HEK293 (cell line): ENCODE data around the gene SPEF1.

Source experiments
- EGR2 ChIP-seq: fragments of 450-650 bp; formaldehyde crosslinking; IDR thresholded peaks from 2 replicates; pipeline ENCODE4 v1.5.1; 2016; ENCODE audit warnings: low read depth, missing biosample characterization, missing genetic modification characterization
- GLIS1 ChIP-seq: fragments of 450-650 bp; formaldehyde crosslinking; IDR thresholded peaks from 2 replicates; pipeline ENCODE4 v1.5.1; 2016; ENCODE audit warnings: missing biosample characterization, missing genetic modification characterization
- GLIS2 ChIP-seq: fragments of 450-650 bp; formaldehyde crosslinking; IDR thresholded peaks from 2 replicates; pipeline ENCODE4 v1.5.1; 2016; ENCODE audit warnings: missing biosample characterization, missing genetic modification characterization
- HOXD13 ChIP-seq: sonication (generic); formaldehyde crosslinking; IDR thresholded peaks from 2 replicates; pipeline ENCODE4 v1.8.0; 2022; ENCODE audit warnings: missing genetic modification reagents, borderline replicate concordance
- KLF16 ChIP-seq: fragments of 450-650 bp; formaldehyde crosslinking; IDR thresholded peaks from 2 replicates; pipeline ENCODE4 v1.5.1; 2017; ENCODE audit warnings: missing biosample characterization, missing genetic modification characterization
- MEIS1 ChIP-seq: sonication (generic); formaldehyde crosslinking; IDR thresholded peaks from 2 replicates; pipeline ENCODE4 v1.8.1; 2022; ENCODE audit warnings: missing genetic modification reagents, mild to moderate bottlenecking, borderline replicate concordance
- PRDM10 ChIP-seq: fragments of 450-650 bp; formaldehyde crosslinking; IDR thresholded peaks from 2 replicates; pipeline ENCODE4 v1.5.1; 2016; ENCODE audit warnings: missing biosample characterization, missing genetic modification characterization
- RBAK ChIP-seq: fragments of 450-650 bp; formaldehyde crosslinking; IDR thresholded peaks from 2 replicates; pipeline ENCODE4 v1.5.1; 2016; ENCODE audit warnings: missing biosample characterization, missing genetic modification characterization
- YY1 ChIP-seq: fragments of 450-650 bp; formaldehyde crosslinking; IDR thresholded peaks from 2 replicates; pipeline ENCODE4 v1.5.1; 2018; ENCODE audit warnings: missing biosample characterization, missing genetic modification characterization
- YY2 ChIP-seq: fragments of 450-650 bp; formaldehyde crosslinking; IDR thresholded peaks from 2 replicates; pipeline ENCODE4 v1.5.1; 2016; ENCODE audit warnings: missing biosample characterization, missing genetic modification characterization
- ZBTB17 ChIP-seq: fragments of 450-650 bp; formaldehyde crosslinking; IDR thresholded peaks from 2 replicates; pipeline ENCODE4 v1.5.1; 2016; ENCODE audit warnings: missing biosample characterization, missing genetic modification characterization
- ZBTB21 ChIP-seq: fragments of 450-650 bp; formaldehyde crosslinking; IDR thresholded peaks from 2 replicates; pipeline ENCODE4 v1.5.1; 2017; ENCODE audit warnings: missing biosample characterization, missing genetic modification characterization
- ZBTB44 ChIP-seq: fragments of 450-650 bp; IDR thresholded peaks from 2 replicates; pipeline ENCODE4 v1.5.1; 2018; ENCODE audit warnings: missing biosample characterization, mild to moderate bottlenecking, missing genetic modification characterization
- ZNF114 ChIP-seq: fragments of 450-650 bp; formaldehyde crosslinking; IDR thresholded peaks from 2 replicates; pipeline ENCODE4 v1.5.0; 2017; ENCODE audit warnings: missing biosample characterization, missing genetic modification characterization
- ZNF140 ChIP-seq: fragments of 450-650 bp; formaldehyde crosslinking; IDR thresholded peaks from 2 replicates; pipeline ENCODE4 v1.5.1; 2016; ENCODE audit warnings: missing biosample characterization, missing genetic modification characterization
- ZNF202 ChIP-seq: fragments of 450-650 bp; formaldehyde crosslinking; IDR thresholded peaks from 2 replicates; pipeline ENCODE4 v1.5.1; 2016; ENCODE audit warnings: missing biosample characterization, missing genetic modification characterization, borderline replicate concordance
- ZNF214 ChIP-seq: fragments of 450-650 bp; formaldehyde crosslinking; IDR thresholded peaks from 2 replicates; pipeline ENCODE4 v1.5.1; 2017; ENCODE audit warnings: missing biosample characterization, mild to moderate bottlenecking, missing genetic modification characterization, borderline replicate concordance
- ZNF223 ChIP-seq: fragments of 450-650 bp; formaldehyde crosslinking; IDR thresholded peaks from 2 replicates; pipeline ENCODE4 v1.5.1; 2016; ENCODE audit warnings: missing biosample characterization, missing genetic modification characterization
- ZNF239 ChIP-seq: fragments of 450-650 bp; formaldehyde crosslinking; IDR thresholded peaks from 2 replicates; pipeline ENCODE4 v1.5.1; 2016; ENCODE audit warnings: missing biosample characterization, missing genetic modification characterization
- ZNF248 ChIP-seq: fragments of 450-650 bp; formaldehyde crosslinking; IDR thresholded peaks from 2 replicates; pipeline ENCODE4 v1.5.1; 2017; ENCODE audit warnings: missing biosample characterization, missing genetic modification characterization
- ZNF266 ChIP-seq: fragments of 450-650 bp; formaldehyde crosslinking; IDR thresholded peaks from 2 replicates; pipeline ENCODE4 v1.5.1; 2016; ENCODE audit warnings: missing biosample characterization, missing genetic modification characterization, low read depth
- ZNF394 ChIP-seq: fragments of 450-650 bp; formaldehyde crosslinking; IDR thresholded peaks from 2 replicates; pipeline ENCODE4 v1.5.1; 2016; ENCODE audit warnings: missing biosample characterization, missing genetic modification characterization, mild to moderate bottlenecking, moderate library complexity, borderline replicate concordance
- ZNF473 ChIP-seq: fragments of 450-650 bp; formaldehyde crosslinking; IDR thresholded peaks from 2 replicates; pipeline ENCODE4 v1.5.1; 2017; ENCODE audit warnings: missing biosample characterization, missing genetic modification characterization
- ZNF529 ChIP-seq: fragments of 450-650 bp; formaldehyde crosslinking; IDR thresholded peaks from 2 replicates; pipeline ENCODE4 v1.5.1; 2017; ENCODE audit warnings: missing genetic modification characterization, missing biosample characterization; ENCODE audit not compliant: insufficient replicate concordance
- ZNF549 ChIP-seq: fragments of 450-650 bp; IDR thresholded peaks from 2 replicates; pipeline ENCODE4 v1.5.1; 2018; ENCODE audit warnings: missing biosample characterization, missing genetic modification characterization, mild to moderate bottlenecking, inconsistent platforms, moderate library complexity
- ZNF555 ChIP-seq: fragments of 450-650 bp; formaldehyde crosslinking; conservative IDR thresholded peaks from 2 replicates; pipeline ENCODE4 v1.5.1; 2017; ENCODE audit warnings: missing biosample characterization, mild to moderate bottlenecking, missing genetic modification characterization, inconsistent platforms
- ZSCAN16 ChIP-seq: fragments of 450-650 bp; formaldehyde crosslinking; IDR thresholded peaks from 2 replicates; pipeline ENCODE4 v1.5.1; 2016; ENCODE audit warnings: missing biosample characterization, missing genetic modification characterization
- TF ChIP-seq, protein P1 (sequence below): fragments of 450-650 bp; formaldehyde crosslinking; IDR thresholded peaks from 2 replicates; pipeline ENCODE4 v1.5.1; 2017; ENCODE audit warnings: missing biosample characterization, missing genetic modification characterization
- TF ChIP-seq, protein P2 (sequence below): fragments of 450-650 bp; formaldehyde crosslinking; IDR thresholded peaks from 2 replicates; pipeline ENCODE4 v1.5.1; 2016; ENCODE audit warnings: missing biosample characterization, missing genetic modification characterization

The SPEF1 gene

GRCh38 chr20:3768342-3769130 lies 12.7 kb downstream of the SPEF1 start (continued):
- TF ChIP-seq PRDM10 (tag by site-specific recombination) = no peak
- no peak for TF ChIP-seq ZNF114
- peak; percentile 90 for TF ChIP-seq ZBTB17 (tag by site-specific recombination)
- TF ChIP-seq KLF16 = no peak
- no peak for TF ChIP-seq ZNF529 (tag by site-specific recombination)
- no peak for TF ChIP-seq YY1 (tag by site-specific recombination)
- peak; percentile 81 for TF ChIP-seq GLIS1 (tag by site-specific recombination)
- TF ChIP-seq ZNF140 (tag by site-specific recombination) = no peak
- no peak for TF ChIP-seq YY2 (tag by site-specific recombination)
- peak; percentile 73 for TF ChIP-seq GLIS2 (tag by site-specific recombination)
- TF ChIP-seq MEIS1 (CRISPR knock-in tag) = no peak
- no peak for TF ChIP-seq ZNF239 (tag by site-specific recombination)
- TF ChIP-seq ZNF214 (tag by site-specific recombination) = no peak
- no peak for TF ChIP-seq ZNF473 (tag by site-specific recombination)
- TF ChIP-seq, protein P1, sequence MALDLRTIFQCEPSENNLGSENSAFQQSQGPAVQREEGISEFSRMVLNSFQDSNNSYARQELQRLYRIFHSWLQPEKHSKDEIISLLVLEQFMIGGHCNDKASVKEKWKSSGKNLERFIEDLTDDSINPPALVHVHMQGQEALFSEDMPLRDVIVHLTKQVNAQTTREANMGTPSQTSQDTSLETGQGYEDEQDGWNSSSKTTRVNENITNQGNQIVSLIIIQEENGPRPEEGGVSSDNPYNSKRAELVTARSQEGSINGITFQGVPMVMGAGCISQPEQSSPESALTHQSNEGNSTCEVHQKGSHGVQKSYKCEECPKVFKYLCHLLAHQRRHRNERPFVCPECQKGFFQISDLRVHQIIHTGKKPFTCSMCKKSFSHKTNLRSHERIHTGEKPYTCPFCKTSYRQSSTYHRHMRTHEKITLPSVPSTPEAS (tag by site-specific recombination) = no peak
- no peak for TF ChIP-seq ZNF248
- TF ChIP-seq ZNF266 (tag by site-specific recombination) = no peak
- TF ChIP-seq ZNF549 (tag by site-specific recombination) = no peak
- TF ChIP-seq ZNF223 (tag by site-specific recombination) = no peak
- no peak for TF ChIP-seq ZNF202 (tag by site-specific recombination)
- no peak for TF ChIP-seq ZNF555
- peak; percentile 6; the same call in 1 of the 2 replicates for TF ChIP-seq ZBTB44
- no peak for TF ChIP-seq RBAK (tag by site-specific recombination)
- no peak for TF ChIP-seq HOXD13
- TF ChIP-seq, protein P2, sequence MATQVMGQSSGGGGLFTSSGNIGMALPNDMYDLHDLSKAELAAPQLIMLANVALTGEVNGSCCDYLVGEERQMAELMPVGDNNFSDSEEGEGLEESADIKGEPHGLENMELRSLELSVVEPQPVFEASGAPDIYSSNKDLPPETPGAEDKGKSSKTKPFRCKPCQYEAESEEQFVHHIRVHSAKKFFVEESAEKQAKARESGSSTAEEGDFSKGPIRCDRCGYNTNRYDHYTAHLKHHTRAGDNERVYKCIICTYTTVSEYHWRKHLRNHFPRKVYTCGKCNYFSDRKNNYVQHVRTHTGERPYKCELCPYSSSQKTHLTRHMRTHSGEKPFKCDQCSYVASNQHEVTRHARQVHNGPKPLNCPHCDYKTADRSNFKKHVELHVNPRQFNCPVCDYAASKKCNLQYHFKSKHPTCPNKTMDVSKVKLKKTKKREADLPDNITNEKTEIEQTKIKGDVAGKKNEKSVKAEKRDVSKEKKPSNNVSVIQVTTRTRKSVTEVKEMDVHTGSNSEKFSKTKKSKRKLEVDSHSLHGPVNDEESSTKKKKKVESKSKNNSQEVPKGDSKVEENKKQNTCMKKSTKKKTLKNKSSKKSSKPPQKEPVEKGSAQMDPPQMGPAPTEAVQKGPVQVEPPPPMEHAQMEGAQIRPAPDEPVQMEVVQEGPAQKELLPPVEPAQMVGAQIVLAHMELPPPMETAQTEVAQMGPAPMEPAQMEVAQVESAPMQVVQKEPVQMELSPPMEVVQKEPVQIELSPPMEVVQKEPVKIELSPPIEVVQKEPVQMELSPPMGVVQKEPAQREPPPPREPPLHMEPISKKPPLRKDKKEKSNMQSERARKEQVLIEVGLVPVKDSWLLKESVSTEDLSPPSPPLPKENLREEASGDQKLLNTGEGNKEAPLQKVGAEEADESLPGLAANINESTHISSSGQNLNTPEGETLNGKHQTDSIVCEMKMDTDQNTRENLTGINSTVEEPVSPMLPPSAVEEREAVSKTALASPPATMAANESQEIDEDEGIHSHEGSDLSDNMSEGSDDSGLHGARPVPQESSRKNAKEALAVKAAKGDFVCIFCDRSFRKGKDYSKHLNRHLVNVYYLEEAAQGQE (tag by site-specific recombination) = no peak
- no peak for TF ChIP-seq ZNF394 (tag by site-specific recombination)
- no peak for TF ChIP-seq ZSCAN16
- no peak for TF ChIP-seq ZBTB21 (tag by site-specific recombination)
- peak; percentile 99 for TF ChIP-seq EGR2 (tag by site-specific recombination)
